Mononuclear cell (primary cell): ENCODE data around the gene MSRB1. TPM values are rescaled to one million over a fixed set of nuclear protein-coding genes. Genes with fewer than 3 reads are reported as not detected.
A peak's percentile ranks its signal among the peaks of the same experiment; 100 is the strongest.

Experiments
- H3K27me3 ChIP-seq: 2 replicates; pipeline ENCODE4 v1.6.0; 2011; ENCODE audit warnings: low read length, control low read depth; ENCODE audit not compliant: insufficient read depth
- H3K4me1 ChIP-seq: 2 replicates; pipeline ENCODE4 v1.5.1; 2011; ENCODE audit warnings: mild to moderate bottlenecking, low read length, control low read depth; ENCODE audit not compliant: insufficient read depth
- H3K4me3 ChIP-seq: 2 replicates; pipeline ENCODE4 v1.5.1; 2011; ENCODE audit warnings: mild to moderate bottlenecking, low read length, moderate library complexity
- H3K9me3 ChIP-seq: 2 replicates; pipeline ENCODE4 v1.5.1; 2011; ENCODE audit warnings: low read depth, mild to moderate bottlenecking, control low read depth, low read length
- total RNA-seq: library from RNA; depleted of rRNA; stranded (reverse); fragments of >200 nt; gene quantifications from one replicate; pipeline ENCODE4 v1.2.3, GENCODE V29; 2012

Gene MSRB1
- total RNA-seq, result 5.8 TPM

DNA sequence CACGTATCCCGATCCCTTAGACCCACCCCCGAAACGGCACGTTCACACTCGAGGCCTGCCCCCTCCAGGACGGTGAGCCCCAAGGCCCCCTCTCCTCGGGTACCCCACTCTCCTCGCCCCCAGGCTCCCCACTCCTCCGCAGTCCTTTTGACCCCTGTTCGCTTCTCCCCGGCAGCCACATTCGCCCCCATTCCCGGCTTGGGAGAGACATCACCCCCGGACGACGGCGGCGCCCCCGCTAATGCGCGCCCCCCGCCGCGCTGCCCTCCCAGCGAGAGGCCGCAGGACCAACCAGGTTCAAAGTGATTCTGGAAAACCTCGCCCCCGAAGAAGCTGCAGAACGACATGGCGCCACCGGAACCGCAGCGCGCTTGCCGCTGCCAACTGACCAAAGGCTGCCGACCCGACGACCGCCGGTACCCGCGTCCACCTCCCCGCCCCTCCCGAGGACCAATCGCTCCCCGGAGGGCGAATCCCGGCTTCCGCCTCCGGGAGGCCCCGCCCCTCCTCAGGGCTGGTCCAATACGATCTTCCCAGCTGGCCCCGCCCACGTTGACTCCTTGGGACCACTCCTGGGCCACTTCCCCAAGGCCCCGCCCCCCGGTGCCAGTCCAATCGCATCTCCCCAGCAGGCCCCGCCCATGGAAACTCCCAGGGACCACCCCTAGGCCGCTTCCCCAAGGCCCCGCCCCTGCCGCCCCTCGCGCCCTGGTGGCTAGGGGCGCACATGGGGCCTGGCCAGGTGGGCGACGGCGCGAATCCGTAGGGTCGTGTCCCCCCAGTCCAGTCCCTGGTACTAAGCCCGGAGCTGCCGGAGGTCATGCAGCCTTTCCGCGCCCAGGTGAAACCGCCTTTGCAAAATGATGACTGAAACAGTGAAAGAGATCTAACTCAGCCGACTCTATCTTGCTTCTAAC lies at the start of gene MSRB1:
TSS of gene MSRB1 (minus strand) at position 390 of the 917 bp plus-strand sequence. CDS start at position 347, 43 bp downstream.
- no peaks in the 10 kb centered on the region for H3K9me3 ChIP-seq
- H3K4me1 ChIP-seq, result peaks cover 56% of the 10 kb centered on the region
- peak within 1 kb of the TSS; percentile 68 for H3K4me3 ChIP-seq
- no peaks in the 10 kb centered on the region for H3K27me3 ChIP-seq

DNA sequence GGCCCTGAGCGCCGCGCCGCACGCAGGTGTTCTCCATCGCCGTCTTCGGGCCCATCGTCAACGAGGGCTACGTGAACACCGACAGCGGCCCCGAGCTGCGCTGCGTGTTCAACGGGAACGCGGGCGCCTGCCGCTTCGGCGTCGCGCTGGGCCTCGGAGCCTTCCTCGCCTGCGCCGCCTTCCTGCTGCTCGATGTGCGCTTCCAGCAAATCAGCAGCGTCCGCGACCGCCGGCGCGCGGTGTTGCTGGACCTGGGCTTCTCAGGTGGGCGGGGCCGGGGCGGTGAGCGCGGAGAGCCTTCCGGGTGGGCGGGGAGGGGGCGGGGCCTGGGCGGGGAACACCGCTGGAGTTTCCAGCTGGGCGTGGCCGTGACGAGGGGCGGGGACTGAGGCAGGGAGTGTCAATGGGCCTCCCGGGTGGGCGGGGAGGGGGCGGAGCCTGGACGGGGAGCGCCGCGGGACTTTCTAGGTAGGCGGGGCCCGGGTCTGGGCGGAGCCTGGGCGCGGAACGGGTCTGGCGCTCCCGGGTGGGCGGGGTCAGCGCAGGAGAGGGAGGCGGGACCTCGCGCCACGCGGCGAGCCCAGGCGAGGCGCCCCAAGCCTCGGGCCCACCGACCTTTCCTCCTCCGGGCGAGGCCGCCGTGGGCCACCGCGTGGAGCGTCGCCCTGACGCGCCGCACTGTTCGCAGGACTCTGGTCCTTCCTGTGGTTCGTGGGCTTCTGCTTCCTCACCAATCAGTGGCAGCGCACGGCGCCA lies 49.1 kb upstream of the MSRB1 start:
- no peaks in the 10 kb centered on the region for H3K9me3 ChIP-seq
- H3K27me3 ChIP-seq, result peaks cover 23% of the 10 kb centered on the region
- peaks cover 21% of the 10 kb centered on the region for H3K4me1 ChIP-seq
- peak overlapping the region; percentile 15 for H3K4me3 ChIP-seq

DNA sequence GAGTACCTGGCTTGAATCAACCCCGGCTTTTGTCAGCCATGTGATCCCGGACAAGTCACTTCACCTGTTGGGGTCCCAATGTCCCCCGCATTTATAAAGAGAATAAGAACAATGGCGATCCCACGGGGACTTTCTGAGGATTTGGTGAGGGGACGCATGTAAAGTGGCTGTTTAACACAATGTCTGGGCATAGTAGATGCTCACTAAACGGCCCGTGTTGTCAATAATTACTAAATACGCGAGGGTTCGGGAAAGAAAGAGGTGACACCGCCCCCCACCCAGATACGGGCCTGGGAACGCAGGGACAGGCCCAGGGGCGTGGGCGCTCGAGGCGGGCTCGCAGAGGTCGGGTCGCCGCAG lies 48.6 kb upstream of the MSRB1 start:
- H3K4me1 ChIP-seq, result peaks cover 21% of the 10 kb centered on the region
- peaks cover 23% of the 10 kb centered on the region for H3K27me3 ChIP-seq
- H3K4me3 ChIP-seq, result peak overlapping the region; percentile 15
- no peaks in the 10 kb centered on the region for H3K9me3 ChIP-seq

GRCh38 chr16:1991135-1991551 lies 48.1 kb upstream of the MSRB1 start:
- Histone ChIP-seq H3K27me3 (peaks cover 23% of the 10 kb centered on the region), H3K4me3 (no peak overlapping the region), H3K4me1 (peaks cover 21% of the 10 kb centered on the region), H3K9me3 (no peaks in the 10 kb centered on the region)

GRCh38 chr16:1990351-1991134 lies 47.5 kb upstream of the MSRB1 start:
- Histone ChIP-seq H3K9me3 (no peaks in the 10 kb centered on the region), H3K4me1 (peaks cover 21% of the 10 kb centered on the region), H3K27me3 (peaks cover 23% of the 10 kb centered on the region), H3K4me3 (peak overlapping the region; percentile 18)

DNA sequence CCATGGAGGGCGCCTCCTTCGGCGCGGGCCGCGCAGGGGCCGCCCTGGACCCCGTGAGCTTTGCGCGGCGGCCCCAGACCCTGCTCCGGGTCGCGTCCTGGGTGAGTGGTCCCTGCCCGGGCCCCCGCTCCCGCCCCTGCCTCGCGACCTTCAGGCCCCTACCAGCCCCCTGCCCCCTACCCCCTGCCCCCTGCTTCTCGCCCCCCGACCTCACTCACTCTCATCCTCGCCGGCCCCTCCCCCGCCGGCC lies 47.0 kb upstream of the MSRB1 start:
- Histone ChIP-seq H3K27me3 (peaks cover 23% of the 10 kb centered on the region), H3K4me1 (peaks cover 26% of the 10 kb centered on the region), H3K9me3 (no peaks in the 10 kb centered on the region), H3K4me3 (no peak overlapping the region)

DNA sequence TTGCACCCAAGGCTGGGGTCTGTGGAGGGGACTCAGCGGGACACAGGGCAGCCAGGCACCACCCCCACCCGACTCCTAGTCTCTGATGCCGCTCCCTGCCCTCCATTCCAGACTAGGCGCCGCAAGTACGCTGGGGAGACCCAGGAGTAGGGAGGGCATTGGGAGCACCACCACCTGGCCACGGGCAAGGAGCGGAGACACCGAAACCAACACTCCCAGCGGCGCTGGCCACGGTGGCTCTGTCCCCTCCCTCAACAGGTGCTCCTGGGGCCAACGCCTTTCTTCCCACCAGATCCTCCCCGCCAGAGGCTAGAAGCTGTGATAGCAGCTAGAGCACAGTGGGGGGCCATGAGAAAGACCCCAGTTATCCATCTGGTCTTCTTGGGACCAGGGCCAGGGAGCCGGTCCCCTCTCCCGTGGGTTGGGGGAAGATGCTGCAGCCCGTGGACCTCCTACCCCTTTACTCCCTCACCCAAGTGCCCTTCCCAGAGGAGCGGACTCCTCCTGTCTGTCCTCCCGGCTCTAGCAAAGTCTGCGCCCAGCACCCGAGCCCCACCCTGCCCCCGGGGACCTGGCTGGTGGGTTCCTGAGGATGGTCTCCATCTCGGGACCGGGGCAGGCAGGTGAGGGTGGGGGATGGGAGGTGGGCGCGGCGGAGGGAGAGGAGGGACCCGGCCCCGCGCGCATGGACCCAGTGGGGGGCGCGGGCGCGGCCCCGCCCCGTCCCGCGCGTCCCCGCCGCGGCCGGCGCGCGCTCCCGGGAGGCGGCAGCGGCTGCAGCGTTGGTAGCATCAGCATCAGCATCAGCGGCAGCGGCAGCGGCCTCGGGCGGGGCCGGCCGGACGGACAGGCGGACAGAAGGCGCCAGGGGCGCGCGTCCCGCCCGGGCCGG lies 46.5 kb upstream of the MSRB1 start, which contains the start of gene SYNGR3:
TSS of gene SYNGR3 (plus strand) at position 762 of the 892 bp plus-strand sequence. CDS start 133 bp downstream, outside the sequence.
- Histone ChIP-seq H3K9me3 (no peaks in the 10 kb centered on the region), H3K4me3 (peak within 1 kb of the TSS; percentile 18), H3K27me3 (peaks cover 23% of the 10 kb centered on the region), H3K4me1 (peaks cover 32% of the 10 kb centered on the region)

GRCh38 chr16:1987198-1987597 lies 44.2 kb upstream of the MSRB1 start:
- H3K9me3 ChIP-seq, result no peaks in the 10 kb centered on the region
- H3K27me3 ChIP-seq, result peaks cover 33% of the 10 kb centered on the region
- no peak overlapping the region for H3K4me3 ChIP-seq
- peaks cover 42% of the 10 kb centered on the region for H3K4me1 ChIP-seq

DNA sequence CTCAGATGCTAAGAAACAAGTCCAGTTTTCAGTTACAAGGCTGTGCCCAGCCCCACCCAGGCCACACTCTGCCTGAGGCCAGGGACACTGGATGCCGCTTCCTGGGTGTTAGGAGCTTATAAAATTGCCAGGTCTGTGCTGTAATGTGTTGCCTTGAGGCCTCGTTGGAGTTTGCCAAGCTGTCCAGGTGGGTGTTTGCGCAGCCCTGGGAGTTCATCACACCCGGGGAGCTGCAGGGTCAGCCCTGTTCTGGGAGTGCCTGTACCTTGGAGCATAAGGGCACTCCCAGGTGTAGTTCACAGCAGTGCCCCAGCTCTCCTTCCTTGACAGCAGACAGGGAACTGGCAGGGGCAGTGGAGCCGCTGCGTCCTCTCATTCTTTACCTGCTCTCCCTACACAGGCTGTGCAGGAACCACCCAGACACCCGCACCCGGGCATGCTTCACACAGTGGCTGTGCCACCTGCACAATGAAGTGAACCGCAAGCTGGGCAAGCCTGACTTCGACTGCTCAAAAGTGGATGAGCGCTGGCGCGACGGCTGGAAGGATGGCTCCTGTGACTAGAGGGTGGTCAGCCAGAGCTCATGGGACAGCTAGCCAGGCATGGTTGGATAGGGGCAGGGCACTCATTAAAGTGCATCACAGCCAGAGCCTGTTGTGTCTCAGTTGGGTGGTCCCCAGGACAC lies 42.6 kb upstream of the MSRB1 start:
- no peak overlapping the region for H3K4me3 ChIP-seq
- no peaks in the 10 kb centered on the region for H3K9me3 ChIP-seq
- H3K4me1 ChIP-seq, result peaks cover 29% of the 10 kb centered on the region
- peaks cover 40% of the 10 kb centered on the region for H3K27me3 ChIP-seq

DNA sequence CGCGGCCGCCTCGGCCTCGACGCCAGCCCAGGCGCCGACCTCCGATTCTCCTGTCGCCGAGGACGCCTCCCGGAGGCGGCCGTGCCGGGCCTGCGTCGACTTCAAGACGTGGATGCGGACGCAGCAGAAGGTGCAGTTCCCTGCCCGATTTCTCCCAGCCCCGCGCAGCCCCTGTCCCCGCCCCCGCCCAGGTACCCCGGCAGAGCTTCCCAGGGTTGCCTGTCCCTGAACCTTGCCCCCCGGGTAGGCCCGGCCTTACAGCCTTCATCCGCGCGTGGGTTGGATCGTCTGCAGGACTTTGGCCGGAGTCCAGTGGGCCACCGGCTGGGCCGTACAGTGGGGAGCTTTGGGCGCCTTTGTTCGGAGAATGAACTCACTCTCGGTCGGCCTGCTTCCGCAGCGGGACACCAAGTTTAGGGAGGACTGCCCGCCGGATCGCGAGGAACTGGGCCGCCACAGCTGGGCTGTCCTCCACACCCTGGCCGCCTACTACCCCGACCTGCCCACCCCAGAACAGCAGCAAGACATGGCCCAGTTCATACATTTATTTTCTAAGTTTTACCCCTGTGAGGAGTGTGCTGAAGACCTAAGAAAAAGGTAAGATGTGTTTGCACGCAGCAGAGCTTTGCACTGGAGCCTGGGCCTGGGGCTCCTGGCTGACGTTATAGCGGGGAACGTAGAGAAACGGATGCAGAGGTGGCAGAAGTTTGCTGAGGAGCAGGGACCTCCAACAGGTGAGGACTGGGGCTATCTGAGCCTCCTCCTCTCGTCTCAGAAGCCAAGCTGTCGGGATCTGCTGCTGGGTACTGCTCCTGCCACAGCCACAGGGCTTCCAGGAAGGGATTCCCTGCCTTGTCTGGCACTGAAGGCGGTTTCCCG lies 41.6 kb upstream of the MSRB1 start:
- Histone ChIP-seq H3K27me3 (peaks cover 47% of the 10 kb centered on the region), H3K9me3 (no peaks in the 10 kb centered on the region), H3K4me1 (peaks cover 24% of the 10 kb centered on the region), H3K4me3 (peak overlapping the region; percentile 56)

- Histone ChIP-seq H3K4me1 (peaks cover 21% of the 10 kb centered on the region), H3K9me3 (no peaks in the 10 kb centered on the region), H3K27me3 (peaks cover 42% of the 10 kb centered on the region), H3K4me3 (peak within 1 kb of the TSS; percentile 56)
These were observed 40.7 kb upstream of the MSRB1 start, which contains the start of gene GFER for GRCh38 chr16:1983544-1984346. TSS of gene GFER (plus strand) at chr16:1984193. CDS start at chr16:1984219, 26 bp downstream.

DNA sequence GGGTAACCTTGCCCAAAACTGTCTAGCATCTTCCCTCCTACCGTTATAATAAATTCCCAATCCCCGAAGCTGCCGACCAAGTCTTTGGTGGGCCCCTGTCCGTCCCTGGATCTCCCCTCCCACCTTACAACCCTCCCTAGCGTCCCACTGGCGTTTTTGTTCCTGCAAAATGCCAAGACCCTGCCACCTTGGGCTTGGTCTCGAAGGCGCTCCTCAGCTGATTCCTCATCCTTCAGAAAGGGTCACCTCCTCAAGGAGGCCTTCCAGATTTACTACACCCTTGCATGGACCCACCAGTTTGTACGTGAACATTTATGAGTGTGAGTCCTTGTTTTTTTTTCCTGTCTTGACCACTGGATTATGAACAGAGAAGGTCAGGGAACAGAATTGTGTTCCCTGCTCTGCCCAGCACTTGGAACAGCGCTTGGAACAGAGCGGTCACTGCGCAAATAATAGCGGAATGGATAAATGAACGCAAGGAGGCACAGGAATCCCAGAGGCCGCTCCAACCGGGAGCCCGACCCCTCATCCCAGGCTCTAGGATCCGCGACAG lies 40.1 kb upstream of the MSRB1 start:
- H3K27me3 ChIP-seq, result peaks cover 39% of the 10 kb centered on the region
- peak overlapping the region; percentile 56 for H3K4me3 ChIP-seq
- H3K4me1 ChIP-seq, result peaks cover 21% of the 10 kb centered on the region
- H3K9me3 ChIP-seq, result no peaks in the 10 kb centered on the region
